ENCODE measurements around the gene GLS. TPM values are rescaled to one million over a fixed set of nuclear protein-coding genes. Genes with fewer than 3 reads are reported as not detected.

The GLS gene
- total and polyA plus RNA-seq, 2 donors (not counting 1 experiment from before 2014, with no cell fraction given), result 32.5 to 195 TPM

- Mint-ChIP-seq H3K4me1 (peaks cover 41% of the 10 kb centered on the region), H3K27ac (peak overlapping the region; percentile 99), H3K4me3 (peak overlapping the region; percentile 99), H3K27me3 (no peaks in the 10 kb centered on the region), H3K9me3 (ENCODE audit: insufficient read depth) (no peaks in the 10 kb centered on the region)
- Histone ChIP-seq H4K20me1 (ENCODE audit: control insufficient read depth, insufficient read depth, low read length, poor library complexity, severe bottlenecking) (peaks cover 23% of the 10 kb centered on the region), H3K4me2 (replicated peaks; ENCODE audit: low read depth, low read length, poor library complexity, severe bottlenecking) (peak overlapping the region; percentile 93), H2AFZ (ENCODE audit: insufficient read depth, low read depth, low read length, poor library complexity, severe bottlenecking) (peak overlapping the region; percentile 53), H3K36me3 (replicated peaks in 1 of 2; ENCODE audit: control extremely low read depth in 1 of 2, control insufficient read depth in 1 of 2, extremely low read depth in 1 of 2, insufficient read depth in 2 of 2, low read length in 1 of 2) (peaks cover 0 to 8% of the 10 kb centered on the region in 2 experiments), H3K4me1 (ENCODE audit: control insufficient read depth in 2 of 2, insufficient read depth in 2 of 2, low read length in 2 of 2) (peaks cover 38 to 39% of the 10 kb centered on the region in 2 donors), H3K4me3 (ENCODE audit: control extremely low read depth in 1 of 5, extremely low read depth in 1 of 5, insufficient read depth in 1 of 5, low read depth in 2 of 5, low read length in 4 of 5) (peak overlapping the region; percentile 50 to 84 (median 83)), H3K9ac (ENCODE audit: low read length) (peak overlapping the region; percentile 85), H3K27ac (ENCODE audit: low read length in 2 of 2) (peak overlapping the region; percentile 76 to 87), H3K27me3 (replicated peaks in 1 of 4; ENCODE audit: control extremely low read depth in 1 of 4, control insufficient read depth in 3 of 4, insufficient read depth in 4 of 4, low read length in 3 of 4) (no peaks in the 10 kb centered on the region), H3K79me2 (ENCODE audit: control insufficient read depth, insufficient read depth, low read length) (peaks cover 65% of the 10 kb centered on the region), H3K9me3 (ENCODE audit: control extremely low read depth in 1 of 3, control insufficient read depth in 2 of 3, insufficient read depth in 1 of 3, low read length in 2 of 3) (no peaks in the 10 kb centered on the region)
- POLR2A ChIA-PET, result interaction anchor here (0.6 to 2.0 kb wide), 10 partner anchors 11 to 795 kb away, joined by 3 to 19 read pairs (median 4); partner anchors contain the start of genes HIBCH, INPP1 and NAB1
- DNase-seq (no peak), ATAC-seq (ENCODE audit: low read depth) (no peak)
- intact Hi-C loops (cut with micrococcal nuclease), result loop anchor here (2.0 to 10.0 kb wide), 6 partner anchors 51 to 1219 kb away; partner anchors contain the start of genes ASNSD1, MFSD6, ORMDL1 and PMS1
- TF ChIP-seq CTCF (IDR thresholded peaks at IDR 0.05), result no peak
- no peak for TF ChIP-seq EZH2 (IDR thresholded peaks at IDR 0.05; ENCODE audit: borderline replicate concordance, insufficient read depth, low read depth, low read length, poor library complexity, severe bottlenecking)
- whole genome bisulfite sequencing (ENCODE audit: insufficient coverage), result under 1% methylated on average over 60 of the region's 60 CpGs
- CTCF ChIA-PET, result interaction anchor here (3.8 kb wide), 1 partner anchor 31 kb away, joined by 24 read pairs; no protein-coding TSS in a partner anchor
Measured at GRCh38 chr2:190881084-190881597, 520 bp downstream of the GLS start.
